HG02938 (cell line): ENCODE data around the gene LRIF1.
"Not testable (repeated sequence)": the region's sequence is repeated elsewhere in the genome, so short reads cannot be mapped to it uniquely, and the experiment has no call there.

Experiments
- ATAC-seq: cut with Tn5 transposase; IDR thresholded peaks from one replicate; pipeline ENCODE4 v1.9.1; 2021; ENCODE audit warnings: mild to moderate bottlenecking, moderate library complexity; ENCODE audit not compliant: unreplicated experiment

The LRIF1 gene

GRCh38 chr1:110948038-110948810 lies 15.5 kb downstream of the LRIF1 start:
- no peak for ATAC-seq

- no peak for ATAC-seq
Measured at GRCh38 chr1:110945626-110946025, 18.1 kb downstream of the LRIF1 start.

GRCh38 chr1:110944806-110945205 lies 18.9 kb downstream of the LRIF1 start:
- no peak for ATAC-seq

- ATAC-seq, result no peak
Measured at GRCh38 chr1:110936567-110936966, 27.2 kb downstream of the LRIF1 start.

GRCh38 chr1:110931097-110931496 lies 32.6 kb downstream of the LRIF1 start:
- ATAC-seq, result not testable (repeated sequence)

- no peak for ATAC-seq
Measured at GRCh38 chr1:110928904-110929303, 34.8 kb downstream of the LRIF1 start.

GRCh38 chr1:110928191-110928590 lies 35.5 kb downstream of the LRIF1 start:
- ATAC-seq, result no peak

GRCh38 chr1:110927484-110928075 lies 36.1 kb downstream of the LRIF1 start:
- no peak for ATAC-seq

GRCh38 chr1:110921953-110922352 lies 41.8 kb downstream of the LRIF1 start:
- ATAC-seq, result no peak

- ATAC-seq, result no peak
Measured at GRCh38 chr1:110918016-110918415, 45.7 kb downstream of the LRIF1 start.

- no peak for ATAC-seq
Measured at GRCh38 chr1:110916669-110917306, 46.9 kb downstream of the LRIF1 start.

GRCh38 chr1:110916274-110916668 lies 47.5 kb downstream of the LRIF1 start:
- no peak for ATAC-seq

GRCh38 chr1:110915804-110916203 lies 47.9 kb downstream of the LRIF1 start:
- no peak for ATAC-seq

GRCh38 chr1:110914676-110915075 lies 49.0 kb downstream of the LRIF1 start:
- ATAC-seq, result no peak

GRCh38 chr1:110912784-110913183 lies 50.9 kb downstream of the LRIF1 start:
- ATAC-seq, result no peak

- ATAC-seq, result no peak
Measured at GRCh38 chr1:110903853-110904500, 59.7 kb downstream of the LRIF1 start.

- no peak for ATAC-seq
Measured at GRCh38 chr1:110902820-110903463, 60.8 kb downstream of the LRIF1 start.

- no peak for ATAC-seq
Measured at GRCh38 chr1:110899458-110899843, 64.3 kb downstream of the LRIF1 start.

GRCh38 chr1:110898734-110899457 lies 64.8 kb downstream of the LRIF1 start:
- no peak for ATAC-seq

GRCh38 chr1:110897681-110898080 lies 66.0 kb downstream of the LRIF1 start:
- ATAC-seq, result no peak
